ENCODE measurements around the gene CAMTA1. TPM values are rescaled to one million over a fixed set of nuclear protein-coding genes. Genes with fewer than 3 reads are reported as not detected.

Gene CAMTA1
- polyA plus RNA-seq, 1 donor (not counting 4 experiments of a cell fraction or from before 2014, with no cell fraction given): 51.4 TPM

DNA sequence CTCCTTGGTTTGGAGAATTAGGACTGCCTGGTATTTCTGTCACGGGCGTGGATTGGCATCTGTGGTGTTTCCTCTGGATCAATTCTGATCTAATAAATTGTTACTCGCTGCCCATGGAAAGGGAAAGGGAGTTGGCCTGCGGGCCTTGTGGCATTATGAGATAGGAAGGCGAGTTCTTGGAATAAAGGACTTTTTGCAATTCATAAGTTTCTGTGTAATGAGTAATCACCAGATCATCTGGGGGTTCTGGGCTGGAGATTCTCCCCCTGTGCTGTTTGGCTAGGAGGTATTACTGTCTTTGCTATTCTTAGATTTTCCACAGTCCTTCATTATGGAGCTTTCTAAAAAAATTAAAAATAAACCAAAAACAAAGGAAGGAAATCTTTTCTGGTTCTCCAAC, 315.9 kb downstream of the CAMTA1 start:
- Histone ChIP-seq H3K4me2 (ENCODE audit: control insufficient read depth, extremely low read depth, insufficient read depth, low read depth, low read length) (no peak overlapping the region), H3K27ac (ENCODE audit: control insufficient read depth, insufficient read depth, low read length) (no peak overlapping the region), H3K27me3 (ENCODE audit: control insufficient read depth, extremely low read depth, insufficient read depth, low read length) (peaks cover 22% of the 10 kb centered on the region), H3K79me2 (ENCODE audit: control insufficient read depth, insufficient read depth, low read length) (no peaks in the 10 kb centered on the region), H3K36me3 (ENCODE audit: control insufficient read depth in 2 of 2, extremely low read depth in 1 of 2, insufficient read depth in 2 of 2, low read length in 2 of 2) (no peaks in the 10 kb centered on the region), H4K20me1 (ENCODE audit: control insufficient read depth, extremely low read depth, insufficient read depth, low read length) (no peaks in the 10 kb centered on the region), H2AFZ (ENCODE audit: control insufficient read depth, low read length) (no peak overlapping the region), H3K9me1 (ENCODE audit: control insufficient read depth, extremely low read depth, insufficient read depth, low read length) (no peaks in the 10 kb centered on the region), H3K4me3 (ENCODE audit: control insufficient read depth in 2 of 3, extremely low read depth in 1 of 3, insufficient read depth in 2 of 3, low read depth in 1 of 3, low read length in 3 of 3) (no peak overlapping the region), H3K4me1 (ENCODE audit: control insufficient read depth, extremely low read depth, insufficient read depth, low read length) (no peaks in the 10 kb centered on the region), H3K9me3 (ENCODE audit: control insufficient read depth, low read depth, low read length) (no peaks in the 10 kb centered on the region), H3K9ac (ENCODE audit: control insufficient read depth, extremely low read depth, insufficient read depth, low read length) (no peak overlapping the region)
- TF ChIP-seq CTCF (optimal IDR thresholded peaks at IDR 0.05 in 1 of 3, IDR thresholded peaks at IDR 0.05 in 1 of 3, conservative IDR thresholded peaks at IDR 0.05 in 1 of 3; ENCODE audit: extremely low read depth in 1 of 3, insufficient read depth in 2 of 3, low read length in 3 of 3): no peak
- TF ChIP-seq EZH2 (IDR thresholded peaks at IDR 0.05; ENCODE audit: low read length): no peak
- dilution Hi-C loops (cut with MboI; ENCODE audit: extremely low pct_ligation_motif_present, low sequenced_read_pairs): no loop called here
- FAIRE-seq: no peak
- no peak for DNase-seq (ENCODE audit: low read depth, low spot score)

GRCh38 chr1:7103361-7103782, 318.1 kb downstream of the CAMTA1 start:
- H3K9me1 ChIP-seq (ENCODE audit: control insufficient read depth, extremely low read depth, insufficient read depth, low read length): no peaks in the 10 kb centered on the region

More at GRCh38 chr1:7103361-7103782, 318.1 kb downstream of the CAMTA1 start:
- no peak for DNase-seq (ENCODE audit: low read depth, low spot score)
- Histone ChIP-seq H3K4me3 (ENCODE audit: control insufficient read depth in 2 of 3, extremely low read depth in 1 of 3, insufficient read depth in 2 of 3, low read depth in 1 of 3, low read length in 3 of 3) (no peak overlapping the region), H3K27ac (ENCODE audit: control insufficient read depth, insufficient read depth, low read length) (no peak overlapping the region), H3K9me3 (ENCODE audit: control insufficient read depth, low read depth, low read length) (no peaks in the 10 kb centered on the region), H3K4me2 (ENCODE audit: control insufficient read depth, extremely low read depth, insufficient read depth, low read depth, low read length) (no peak overlapping the region), H3K9ac (ENCODE audit: control insufficient read depth, extremely low read depth, insufficient read depth, low read length) (no peak overlapping the region), H4K20me1 (ENCODE audit: control insufficient read depth, extremely low read depth, insufficient read depth, low read length) (no peaks in the 10 kb centered on the region), H3K36me3 (ENCODE audit: control insufficient read depth in 2 of 2, extremely low read depth in 1 of 2, insufficient read depth in 2 of 2, low read length in 2 of 2) (no peaks in the 10 kb centered on the region), H3K27me3 (ENCODE audit: control insufficient read depth, extremely low read depth, insufficient read depth, low read length) (peaks cover 12% of the 10 kb centered on the region), H3K4me1 (ENCODE audit: control insufficient read depth, extremely low read depth, insufficient read depth, low read length) (no peaks in the 10 kb centered on the region), H2AFZ (ENCODE audit: control insufficient read depth, low read length) (no peak overlapping the region), H3K79me2 (ENCODE audit: control insufficient read depth, insufficient read depth, low read length) (no peaks in the 10 kb centered on the region)
- TF ChIP-seq CTCF (optimal IDR thresholded peaks at IDR 0.05 in 1 of 3, IDR thresholded peaks at IDR 0.05 in 1 of 3, conservative IDR thresholded peaks at IDR 0.05 in 1 of 3; ENCODE audit: extremely low read depth in 1 of 3, insufficient read depth in 2 of 3, low read length in 3 of 3) (no peak), EZH2 (IDR thresholded peaks at IDR 0.05; ENCODE audit: low read length) (no peak)
- no peak for FAIRE-seq
- dilution Hi-C loops (cut with MboI; ENCODE audit: extremely low pct_ligation_motif_present, low sequenced_read_pairs): no loop called here

Measured in keratinocyte (primary cell).